GM12892 (cell line): ENCODE data around the gene ZCWPW1.

Experiments used
- POLR2A ChIP-seq: IDR thresholded peaks from 2 replicates; pipeline ENCODE4 v1.6.1; 2011; ENCODE audit warnings: low read depth, low read length, control low read depth
- POLR2AphosphoS5 ChIP-seq: IDR thresholded peaks from 2 replicates; pipeline ENCODE4 v1.6.1; 2011; ENCODE audit warnings: low read depth, low read length, control low read depth

DNA sequence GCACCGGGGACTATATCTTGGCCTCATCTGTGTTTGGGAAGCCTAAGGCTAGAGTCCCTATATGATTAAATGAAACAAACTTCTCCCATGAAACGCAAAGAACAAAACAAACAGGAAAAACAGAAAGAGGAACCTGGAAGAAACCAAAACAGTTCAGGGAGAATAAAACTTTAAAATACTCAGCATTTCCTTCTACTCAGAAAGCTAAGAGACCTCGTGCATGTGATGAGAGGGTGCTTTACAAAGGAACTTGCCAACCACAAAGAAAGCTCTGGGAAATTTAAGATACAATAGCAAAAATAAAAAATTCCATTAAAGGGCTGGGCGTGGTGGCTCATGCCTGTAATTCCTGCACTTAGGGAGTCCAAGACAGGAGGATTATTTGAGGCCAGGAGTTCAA, 48.3 kb downstream of the ZCWPW1 start:
- TF ChIP-seq POLR2A (no peak), POLR2AphosphoS5 (no peak)
